Body of pancreas (tissue), 4 donors: ENCODE data around the gene DAP3.

Experiments used
- POLR2A ChIP-seq, 3 donors: fragments of 450-650 bp; IDR thresholded peaks; one replicate each; pipeline ENCODE4 v1.6.1; 2016; ENCODE audit warnings: antibody characterized with exemption in 3 of 3, mild to moderate bottlenecking in 2 of 3
- TF ChIP-seq, protein P1 (sequence below), 7 experiments: fragments of 450-650 bp in 4 of 7; fragments of 200-600 bp in 3 of 7; sonication (generic) in 3 of 7; IDR thresholded peaks; one replicate each; pipeline ENCODE4 v1.5.1; 2016 to 2019; ENCODE audit warnings: antibody characterized with exemption in 7 of 7

DNA sequence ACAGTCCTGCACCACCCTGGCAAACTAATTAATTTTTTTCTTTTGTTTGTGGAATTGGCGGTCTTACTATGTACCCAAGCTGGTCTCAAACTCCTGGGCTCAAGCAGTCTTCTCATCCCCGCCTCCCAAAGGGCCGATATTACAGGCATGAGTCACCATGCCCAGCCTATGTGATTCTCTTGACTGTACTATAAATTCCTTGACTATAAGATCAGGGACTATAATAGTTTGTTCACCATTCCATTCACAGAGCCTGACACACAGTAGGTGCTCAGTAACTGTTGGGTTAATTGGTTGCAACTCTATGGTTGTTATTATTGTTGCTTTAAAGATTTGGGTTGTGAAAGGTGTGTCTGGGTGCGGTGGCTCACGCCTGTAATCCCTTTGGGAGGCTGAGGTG lies 17.2 kb downstream of the DAP3 start:
- TF ChIP-seq, protein P1, sequence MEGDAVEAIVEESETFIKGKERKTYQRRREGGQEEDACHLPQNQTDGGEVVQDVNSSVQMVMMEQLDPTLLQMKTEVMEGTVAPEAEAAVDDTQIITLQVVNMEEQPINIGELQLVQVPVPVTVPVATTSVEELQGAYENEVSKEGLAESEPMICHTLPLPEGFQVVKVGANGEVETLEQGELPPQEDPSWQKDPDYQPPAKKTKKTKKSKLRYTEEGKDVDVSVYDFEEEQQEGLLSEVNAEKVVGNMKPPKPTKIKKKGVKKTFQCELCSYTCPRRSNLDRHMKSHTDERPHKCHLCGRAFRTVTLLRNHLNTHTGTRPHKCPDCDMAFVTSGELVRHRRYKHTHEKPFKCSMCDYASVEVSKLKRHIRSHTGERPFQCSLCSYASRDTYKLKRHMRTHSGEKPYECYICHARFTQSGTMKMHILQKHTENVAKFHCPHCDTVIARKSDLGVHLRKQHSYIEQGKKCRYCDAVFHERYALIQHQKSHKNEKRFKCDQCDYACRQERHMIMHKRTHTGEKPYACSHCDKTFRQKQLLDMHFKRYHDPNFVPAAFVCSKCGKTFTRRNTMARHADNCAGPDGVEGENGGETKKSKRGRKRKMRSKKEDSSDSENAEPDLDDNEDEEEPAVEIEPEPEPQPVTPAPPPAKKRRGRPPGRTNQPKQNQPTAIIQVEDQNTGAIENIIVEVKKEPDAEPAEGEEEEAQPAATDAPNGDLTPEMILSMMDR (IDR thresholded peaks at IDR 0.05) = no peak
- TF ChIP-seq POLR2A (IDR thresholded peaks at IDR 0.05) = no peak
